ENCODE data around the gene SLC9A4. TPM values are rescaled to one million over a fixed set of nuclear protein-coding genes. Genes with fewer than 3 reads are reported as not detected.

SLC9A4 gene
- polyA plus RNA-seq, 1 donor from 2014 or later, result 0.15 TPM

DNA sequence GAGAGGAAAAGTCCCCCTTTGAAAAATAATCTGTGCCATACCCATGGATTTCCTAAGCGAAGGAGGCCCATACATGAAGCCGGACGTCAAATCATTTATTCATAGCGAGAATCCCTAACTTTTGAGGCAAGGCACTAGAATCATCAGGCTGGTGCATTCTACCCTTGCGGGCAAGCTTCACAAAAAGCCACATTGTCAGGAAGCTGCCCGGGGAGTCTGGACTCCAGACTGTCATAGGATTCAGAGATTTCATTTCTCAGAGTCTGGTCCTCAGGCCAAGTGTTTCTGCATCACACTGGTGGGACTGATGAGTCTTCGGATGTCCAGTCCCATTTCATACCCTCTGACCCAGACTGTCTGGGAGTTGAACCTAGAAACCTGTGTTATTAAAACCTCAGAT is 8.9 kb downstream of the SLC9A4 start:
- Histone ChIP-seq H3F3A (ENCODE audit: insufficient read depth, low read length, poor library complexity, severe bottlenecking) (no peaks in the 10 kb centered on the region), H3K4me3 (ENCODE audit: low read length) (no peak overlapping the region), H3K9me2 (ENCODE audit: insufficient read depth, low read length) (no peaks in the 10 kb centered on the region), H3K79me2 (replicated peaks; ENCODE audit: insufficient read depth, low read length) (no peaks in the 10 kb centered on the region), H3K4me2 (ENCODE audit: low read length) (no peak overlapping the region), H2AFZ (ENCODE audit: low read depth, low read length) (no peak overlapping the region), H3K9ac (ENCODE audit: low read length) (no peak overlapping the region), H3K27me3 (ENCODE audit: insufficient read depth, low read depth, low read length) (no peaks in the 10 kb centered on the region), H3K27ac (ENCODE audit: low read length) (no peak overlapping the region), H3K36me3 (ENCODE audit: insufficient read depth, low read length) (no peaks in the 10 kb centered on the region), H4K20me1 (ENCODE audit: insufficient read depth) (no peaks in the 10 kb centered on the region), H3K9me3 (ENCODE audit: low read length) (no peaks in the 10 kb centered on the region)
- TF ChIP-seq RAD21 (conservative IDR thresholded peaks at IDR 0.05), result no peak

DNA sequence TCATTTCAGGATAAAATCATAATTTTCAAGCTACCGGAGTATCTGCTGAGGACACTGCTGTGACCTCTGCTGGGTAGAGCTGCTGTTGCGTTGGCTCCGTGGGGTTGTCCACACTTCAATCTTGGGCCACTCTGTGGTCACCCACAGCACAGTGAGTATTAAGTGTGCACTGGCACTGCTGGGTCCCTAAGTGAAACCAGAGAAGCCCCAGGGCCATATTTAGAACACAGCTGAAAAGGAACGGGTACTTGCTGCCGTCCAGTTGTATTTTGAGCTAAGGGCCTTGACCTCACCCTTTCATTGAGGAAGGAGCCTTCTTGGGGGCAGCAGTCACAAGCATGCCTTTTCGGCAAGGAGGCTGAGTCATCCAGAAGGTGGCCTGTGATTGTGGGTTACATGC is 10.1 kb downstream of the SLC9A4 start:
- H3K4me3 ChIP-seq (ENCODE audit: low read length), result no peak overlapping the region
- no peaks in the 10 kb centered on the region for H3F3A ChIP-seq (ENCODE audit: insufficient read depth, low read length, poor library complexity, severe bottlenecking)
- H3K4me2 ChIP-seq (ENCODE audit: low read length), result no peak overlapping the region
- no peak overlapping the region for H3K27ac ChIP-seq (ENCODE audit: low read length)
- H3K36me3 ChIP-seq (ENCODE audit: insufficient read depth, low read length), result no peaks in the 10 kb centered on the region
- TF ChIP-seq, protein P1, sequence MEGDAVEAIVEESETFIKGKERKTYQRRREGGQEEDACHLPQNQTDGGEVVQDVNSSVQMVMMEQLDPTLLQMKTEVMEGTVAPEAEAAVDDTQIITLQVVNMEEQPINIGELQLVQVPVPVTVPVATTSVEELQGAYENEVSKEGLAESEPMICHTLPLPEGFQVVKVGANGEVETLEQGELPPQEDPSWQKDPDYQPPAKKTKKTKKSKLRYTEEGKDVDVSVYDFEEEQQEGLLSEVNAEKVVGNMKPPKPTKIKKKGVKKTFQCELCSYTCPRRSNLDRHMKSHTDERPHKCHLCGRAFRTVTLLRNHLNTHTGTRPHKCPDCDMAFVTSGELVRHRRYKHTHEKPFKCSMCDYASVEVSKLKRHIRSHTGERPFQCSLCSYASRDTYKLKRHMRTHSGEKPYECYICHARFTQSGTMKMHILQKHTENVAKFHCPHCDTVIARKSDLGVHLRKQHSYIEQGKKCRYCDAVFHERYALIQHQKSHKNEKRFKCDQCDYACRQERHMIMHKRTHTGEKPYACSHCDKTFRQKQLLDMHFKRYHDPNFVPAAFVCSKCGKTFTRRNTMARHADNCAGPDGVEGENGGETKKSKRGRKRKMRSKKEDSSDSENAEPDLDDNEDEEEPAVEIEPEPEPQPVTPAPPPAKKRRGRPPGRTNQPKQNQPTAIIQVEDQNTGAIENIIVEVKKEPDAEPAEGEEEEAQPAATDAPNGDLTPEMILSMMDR (IDR thresholded peaks at IDR 0.05; ENCODE audit: poor library complexity, severe bottlenecking), result no peak
- no peak overlapping the region for H2AFZ ChIP-seq (ENCODE audit: low read depth, low read length)
- H3K9me3 ChIP-seq (ENCODE audit: low read length), result no peaks in the 10 kb centered on the region
- no peaks in the 10 kb centered on the region for H4K20me1 ChIP-seq (ENCODE audit: insufficient read depth)
- no peak overlapping the region for H3K9ac ChIP-seq (ENCODE audit: low read length)
- H3K9me2 ChIP-seq (ENCODE audit: insufficient read depth, low read length), result no peaks in the 10 kb centered on the region
- no peaks in the 10 kb centered on the region for H3K79me2 ChIP-seq (replicated peaks; ENCODE audit: insufficient read depth, low read length)
- no peaks in the 10 kb centered on the region for H3K27me3 ChIP-seq (ENCODE audit: insufficient read depth, low read depth, low read length)

DNA sequence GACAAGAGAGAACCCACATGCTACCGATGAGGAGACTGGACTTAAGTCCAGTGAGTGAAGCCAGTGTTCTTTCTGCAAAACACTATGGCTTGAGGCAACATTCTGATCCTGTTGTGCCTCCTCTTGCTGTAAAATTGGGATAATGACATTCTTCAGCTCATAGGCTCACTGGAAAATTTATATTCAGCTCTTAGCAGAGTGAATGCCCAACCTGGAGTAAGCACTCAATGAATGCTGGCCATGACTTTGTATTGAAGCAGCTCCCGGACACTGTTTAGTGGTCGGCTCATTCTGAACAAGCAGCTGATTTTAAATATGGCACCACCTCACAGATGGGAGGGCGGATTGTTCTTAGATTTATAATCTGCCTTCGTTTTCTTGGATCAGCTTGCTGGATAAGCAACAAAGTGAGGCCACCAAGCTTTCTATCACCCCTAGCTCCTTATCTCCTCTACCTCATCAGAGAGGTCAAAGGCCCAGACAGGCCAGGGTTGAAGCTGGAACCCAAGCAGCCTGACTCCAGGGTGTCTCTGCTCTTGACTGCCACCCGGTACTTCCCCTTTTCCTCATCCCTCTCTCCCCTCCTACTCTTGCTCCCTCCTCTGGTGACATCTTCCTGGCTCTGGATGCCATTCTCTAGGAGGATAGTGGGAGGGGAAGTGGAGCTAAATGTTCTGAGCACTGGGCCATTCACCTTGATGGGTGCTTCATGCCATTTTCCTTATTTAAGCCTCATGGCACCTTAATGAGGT is 11.5 kb downstream of the SLC9A4 start:
- TF ChIP-seq, protein P2, sequence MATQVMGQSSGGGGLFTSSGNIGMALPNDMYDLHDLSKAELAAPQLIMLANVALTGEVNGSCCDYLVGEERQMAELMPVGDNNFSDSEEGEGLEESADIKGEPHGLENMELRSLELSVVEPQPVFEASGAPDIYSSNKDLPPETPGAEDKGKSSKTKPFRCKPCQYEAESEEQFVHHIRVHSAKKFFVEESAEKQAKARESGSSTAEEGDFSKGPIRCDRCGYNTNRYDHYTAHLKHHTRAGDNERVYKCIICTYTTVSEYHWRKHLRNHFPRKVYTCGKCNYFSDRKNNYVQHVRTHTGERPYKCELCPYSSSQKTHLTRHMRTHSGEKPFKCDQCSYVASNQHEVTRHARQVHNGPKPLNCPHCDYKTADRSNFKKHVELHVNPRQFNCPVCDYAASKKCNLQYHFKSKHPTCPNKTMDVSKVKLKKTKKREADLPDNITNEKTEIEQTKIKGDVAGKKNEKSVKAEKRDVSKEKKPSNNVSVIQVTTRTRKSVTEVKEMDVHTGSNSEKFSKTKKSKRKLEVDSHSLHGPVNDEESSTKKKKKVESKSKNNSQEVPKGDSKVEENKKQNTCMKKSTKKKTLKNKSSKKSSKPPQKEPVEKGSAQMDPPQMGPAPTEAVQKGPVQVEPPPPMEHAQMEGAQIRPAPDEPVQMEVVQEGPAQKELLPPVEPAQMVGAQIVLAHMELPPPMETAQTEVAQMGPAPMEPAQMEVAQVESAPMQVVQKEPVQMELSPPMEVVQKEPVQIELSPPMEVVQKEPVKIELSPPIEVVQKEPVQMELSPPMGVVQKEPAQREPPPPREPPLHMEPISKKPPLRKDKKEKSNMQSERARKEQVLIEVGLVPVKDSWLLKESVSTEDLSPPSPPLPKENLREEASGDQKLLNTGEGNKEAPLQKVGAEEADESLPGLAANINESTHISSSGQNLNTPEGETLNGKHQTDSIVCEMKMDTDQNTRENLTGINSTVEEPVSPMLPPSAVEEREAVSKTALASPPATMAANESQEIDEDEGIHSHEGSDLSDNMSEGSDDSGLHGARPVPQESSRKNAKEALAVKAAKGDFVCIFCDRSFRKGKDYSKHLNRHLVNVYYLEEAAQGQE (IDR thresholded peaks at IDR 0.05; ENCODE audit: borderline replicate concordance), result no peak
- TF ChIP-seq POLR2AphosphoS5 (IDR thresholded peaks at IDR 0.05) (no peak), TAF1 (IDR thresholded peaks at IDR 0.05; ENCODE audit: low read depth) (no peak), EZH2 (IDR thresholded peaks at IDR 0.05; ENCODE audit: borderline replicate concordance, insufficient read depth, low read length, poor library complexity, severe bottlenecking) (no peak), SMC3 (conservative IDR thresholded peaks at IDR 0.05; ENCODE audit: poor library complexity) (no peak), MXI1 (conservative IDR thresholded peaks at IDR 0.05; ENCODE audit: poor library complexity, severe bottlenecking) (no peak), RAD21 (conservative IDR thresholded peaks at IDR 0.05) (no peak), EP300 (conservative IDR thresholded peaks at IDR 0.05; ENCODE audit: poor library complexity, severe bottlenecking) (no peak)
- TF ChIP-seq, protein P1 (IDR thresholded peaks at IDR 0.05; ENCODE audit: poor library complexity, severe bottlenecking), result no peak
- H3K4me2 ChIP-seq (ENCODE audit: low read length), result no peak overlapping the region
- no peaks in the 10 kb centered on the region for H3K36me3 ChIP-seq (ENCODE audit: insufficient read depth, low read length)

More for the DNA sequence above, 11.5 kb downstream of the SLC9A4 start:
- no peaks in the 10 kb centered on the region for H3K9me2 ChIP-seq (ENCODE audit: insufficient read depth, low read length)
- H2AFZ ChIP-seq (ENCODE audit: low read depth, low read length), result no peak overlapping the region
- no peaks in the 10 kb centered on the region for H3F3A ChIP-seq (ENCODE audit: insufficient read depth, low read length, poor library complexity, severe bottlenecking)
- H3K9me3 ChIP-seq (ENCODE audit: low read length), result no peaks in the 10 kb centered on the region
- no peaks in the 10 kb centered on the region for H4K20me1 ChIP-seq (ENCODE audit: insufficient read depth)
- H3K4me3 ChIP-seq (ENCODE audit: low read length), result no peak overlapping the region
- no peak overlapping the region for H3K27ac ChIP-seq (ENCODE audit: low read length)
- no peaks in the 10 kb centered on the region for H3K79me2 ChIP-seq (replicated peaks; ENCODE audit: insufficient read depth, low read length)
- H3K9ac ChIP-seq (ENCODE audit: low read length), result no peak overlapping the region
- H3K27me3 ChIP-seq (ENCODE audit: insufficient read depth, low read depth, low read length), result no peaks in the 10 kb centered on the region
